HG03521 (cell line): ENCODE measurements around the gene FXYD2.
"Not testable (repeated sequence)": the region's sequence is repeated elsewhere in the genome, so short reads cannot be mapped to it uniquely, and the experiment has no call there.

Experiments used
- ATAC-seq: cut with Tn5 transposase; IDR thresholded peaks from one replicate; pipeline ENCODE4 v1.9.1; 2021; ENCODE audit warnings: mild to moderate bottlenecking, moderate library complexity; ENCODE audit not compliant: unreplicated experiment

The FXYD2 gene

DNA sequence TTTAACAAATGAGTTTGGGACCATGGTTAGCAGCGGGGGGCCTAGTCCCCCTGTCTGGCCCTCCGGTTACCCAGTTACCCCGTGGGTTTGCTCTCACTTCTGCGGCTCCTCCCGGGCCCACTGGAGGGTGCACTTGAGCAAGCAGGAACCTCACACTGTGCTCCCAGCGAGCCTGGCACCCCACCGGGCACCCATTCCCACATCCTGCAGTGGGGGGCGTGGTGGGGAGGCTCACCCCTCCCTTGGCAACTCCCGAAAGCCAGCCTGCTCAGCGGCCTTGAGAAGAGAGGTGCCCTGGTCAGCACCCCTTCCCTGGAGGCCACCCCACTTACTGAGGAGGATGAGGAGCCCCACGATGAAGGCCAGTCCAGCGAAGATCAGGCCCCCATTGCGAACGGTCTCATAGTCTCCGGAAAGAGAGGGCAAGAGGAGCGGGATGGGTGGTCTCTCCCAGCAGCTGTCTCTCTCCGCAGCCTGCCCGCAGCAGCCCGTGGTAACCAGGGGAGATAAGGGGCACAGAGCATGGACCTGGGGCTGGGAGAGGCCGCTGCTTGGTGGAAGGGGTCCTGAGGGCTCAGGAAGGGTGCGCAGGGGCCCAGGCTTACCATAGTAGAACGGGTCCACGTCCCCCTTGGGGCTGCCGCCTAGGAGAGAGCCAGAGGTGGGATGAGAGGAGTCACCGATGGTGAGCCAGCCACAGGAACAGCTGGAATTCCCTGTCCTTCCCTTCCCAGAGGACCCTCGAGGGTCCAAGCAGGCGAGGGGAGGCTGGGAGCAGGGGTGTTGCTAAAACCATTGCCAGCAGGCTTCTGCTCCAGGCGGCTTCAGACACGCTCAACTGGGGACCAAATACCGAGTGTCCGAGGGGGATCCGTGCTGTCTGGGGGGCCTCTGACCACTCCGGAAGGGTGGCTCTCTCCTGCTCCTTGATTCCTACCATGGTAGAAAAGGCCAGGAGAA lies 2.2 kb downstream of the FXYD2 start:
- no peak for ATAC-seq

- ATAC-seq, result no peak
Observed at GRCh38 chr11:117821431-117821830, 3.1 kb downstream of the FXYD2 start.

- ATAC-seq, result no peak
Observed at GRCh38 chr11:117820516-117820915, 4.0 kb downstream of the FXYD2 start.

DNA sequence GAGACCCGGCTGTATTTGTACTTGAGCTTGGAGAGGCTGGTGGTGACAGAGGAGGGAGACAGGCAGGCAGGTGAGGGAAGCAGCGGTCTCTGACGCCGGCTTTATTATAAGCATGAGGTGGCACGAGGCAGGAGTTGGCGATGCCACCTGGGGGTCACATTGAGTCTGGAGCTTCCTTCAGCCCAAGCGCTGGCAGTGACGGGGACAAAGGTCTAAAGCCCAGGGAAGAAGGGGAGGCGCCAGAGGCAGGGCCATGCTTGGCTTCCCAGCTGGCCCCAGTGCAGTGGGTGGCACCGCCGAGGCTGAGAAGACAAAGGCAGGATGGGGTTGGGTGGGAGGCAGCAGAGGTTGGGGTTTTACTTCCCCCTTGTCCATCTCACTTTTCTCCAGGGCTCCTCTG lies 4.5 kb downstream of the FXYD2 start:
- no peak for ATAC-seq

- no peak for ATAC-seq
Observed at GRCh38 chr11:117819096-117820040, 5.2 kb downstream of the FXYD2 start.

DNA sequence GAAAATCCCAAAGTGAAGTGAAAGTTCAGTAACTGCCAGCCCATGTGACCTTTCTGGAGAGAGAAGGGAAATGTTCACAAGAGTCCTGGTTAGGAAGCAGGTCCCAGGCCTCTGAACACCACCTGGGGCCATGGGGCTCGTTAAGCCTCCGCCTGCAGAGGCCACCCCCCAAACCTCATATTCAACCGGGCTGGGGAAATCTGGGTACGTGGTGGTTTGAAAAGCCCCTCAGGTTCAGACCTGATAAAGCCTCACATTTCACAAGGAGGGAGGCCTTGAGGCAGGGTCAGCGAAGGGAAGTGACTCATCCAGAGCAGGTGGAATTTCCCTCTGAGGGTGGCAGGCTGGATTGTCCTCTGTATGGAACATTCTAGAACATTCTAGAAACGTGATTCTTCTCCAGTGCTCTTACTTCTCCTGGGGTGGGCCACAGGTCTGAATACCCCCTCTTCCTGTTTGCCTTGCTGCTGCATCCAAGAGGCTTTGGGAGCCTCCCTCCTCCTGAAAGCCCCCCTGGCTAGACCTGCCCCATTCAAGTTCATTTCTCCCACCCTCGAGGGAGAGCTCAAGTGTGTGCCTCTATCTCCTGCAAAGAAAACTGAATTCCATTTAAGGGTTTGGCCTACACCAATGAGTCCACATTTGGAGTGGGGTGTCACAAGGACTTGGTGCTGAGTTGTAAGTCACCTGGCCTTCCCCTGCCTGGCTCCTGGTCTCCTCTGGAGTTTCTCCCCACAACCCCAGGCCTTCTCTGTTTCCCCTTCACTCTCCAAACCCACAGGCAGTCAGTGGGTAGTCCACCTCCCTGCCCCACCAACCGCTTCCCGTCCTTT lies 6.3 kb downstream of the FXYD2 start:
- no peak for ATAC-seq

GRCh38 chr11:117817368-117818040 lies 7.0 kb downstream of the FXYD2 start:
- no peak for ATAC-seq

- ATAC-seq, result no peak
Observed at GRCh38 chr11:117816846-117817367, 7.6 kb downstream of the FXYD2 start.

GRCh38 chr11:117816151-117816741 lies 8.3 kb downstream of the FXYD2 start:
- no peak for ATAC-seq

DNA sequence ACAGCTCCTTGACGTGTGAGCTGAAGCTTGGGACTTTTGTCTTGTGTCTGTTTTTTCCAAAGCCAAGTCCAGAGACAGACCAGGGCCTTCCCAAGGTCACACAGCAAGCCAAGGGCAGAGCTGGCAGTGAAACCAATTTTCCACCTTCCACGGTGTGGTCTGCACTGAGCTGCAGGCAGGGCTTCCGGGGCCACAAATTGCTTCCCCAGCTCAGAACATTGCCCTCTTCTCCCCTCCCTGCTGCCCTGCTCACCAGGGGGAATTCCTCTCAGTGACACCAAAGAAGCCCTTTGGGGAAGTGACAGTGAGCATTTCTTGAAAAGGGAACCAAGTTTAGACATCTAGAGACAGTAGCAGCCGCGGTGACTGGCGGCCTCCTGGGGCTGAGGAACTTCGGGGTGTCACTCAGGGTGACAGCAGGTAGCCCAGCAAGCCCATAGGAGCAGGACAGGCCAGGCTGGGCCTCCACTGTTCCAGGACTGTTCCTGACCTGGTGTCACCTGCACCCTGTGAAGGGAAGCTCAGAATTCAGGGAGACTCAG lies 9.2 kb downstream of the FXYD2 start:
- ATAC-seq, result peak; percentile 60

DNA sequence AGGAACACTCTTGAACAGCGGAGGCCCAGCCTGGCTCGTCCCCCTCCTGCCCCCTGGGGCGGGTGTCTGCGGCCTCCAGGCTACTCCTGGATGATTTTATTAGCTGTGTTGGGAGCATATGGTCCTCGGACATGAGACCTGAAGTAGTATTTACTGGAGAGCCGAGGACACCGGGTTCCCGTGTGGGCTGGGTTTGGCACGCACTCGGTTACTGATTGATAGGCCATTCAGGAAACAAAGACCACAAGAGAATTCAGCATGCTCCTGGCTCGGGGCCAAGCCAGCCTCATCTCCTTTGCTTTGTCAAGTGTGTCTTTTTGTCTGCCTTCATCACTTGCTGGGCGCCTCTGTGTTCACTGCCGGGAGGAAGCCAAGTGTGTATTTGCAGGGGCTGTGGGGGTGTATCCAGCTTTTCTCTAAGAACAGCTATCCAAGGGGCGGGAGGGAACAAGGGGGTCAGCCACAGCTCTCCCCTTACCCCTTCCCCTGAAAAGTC lies 9.7 kb downstream of the FXYD2 start:
- ATAC-seq, result peak; percentile 33

GRCh38 chr11:117814204-117814765 lies 10.3 kb downstream of the FXYD2 start:
- peak; percentile 7 for ATAC-seq

DNA sequence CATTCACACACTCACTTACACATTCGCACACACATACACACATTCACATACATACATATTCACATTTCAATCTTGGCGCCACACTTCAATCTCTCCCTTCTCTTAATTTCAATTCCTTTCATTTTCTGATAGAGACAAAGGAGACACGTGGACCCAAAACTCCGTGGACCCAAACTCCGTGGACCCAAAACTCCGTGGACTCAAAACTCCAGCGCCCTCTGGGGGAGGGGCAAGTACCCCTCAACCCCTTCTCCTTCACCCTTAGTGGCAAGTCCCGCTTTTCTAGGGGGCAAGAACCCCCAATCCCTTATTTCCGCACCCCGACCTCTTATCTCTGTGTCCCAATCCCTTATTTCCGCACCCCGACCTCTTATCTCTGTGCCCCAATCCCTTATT lies 14.5 kb downstream of the FXYD2 start:
- ATAC-seq, result not testable (repeated sequence)

- no peak for ATAC-seq
Observed at GRCh38 chr11:117809236-117810055, 15.1 kb downstream of the FXYD2 start.

DNA sequence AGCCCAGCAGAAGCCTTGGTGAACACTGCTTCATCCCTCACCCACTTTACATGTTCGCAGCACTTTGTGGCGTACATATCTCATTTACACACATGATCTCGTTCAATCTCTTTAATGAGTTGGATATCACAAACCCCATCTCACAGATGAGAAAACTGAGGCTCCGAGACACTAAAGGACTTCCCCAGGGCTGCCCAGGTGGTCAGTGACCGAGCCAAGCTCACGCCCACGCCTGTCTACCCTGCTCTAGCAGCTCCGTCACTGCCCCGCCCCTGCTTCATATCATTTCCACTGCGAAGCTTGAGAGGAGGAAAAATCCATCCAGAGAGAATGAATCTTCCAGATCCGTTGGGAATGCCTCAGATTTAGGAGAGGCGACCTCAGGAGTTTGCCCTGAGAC lies 15.8 kb downstream of the FXYD2 start:
- ATAC-seq, result no peak

DNA sequence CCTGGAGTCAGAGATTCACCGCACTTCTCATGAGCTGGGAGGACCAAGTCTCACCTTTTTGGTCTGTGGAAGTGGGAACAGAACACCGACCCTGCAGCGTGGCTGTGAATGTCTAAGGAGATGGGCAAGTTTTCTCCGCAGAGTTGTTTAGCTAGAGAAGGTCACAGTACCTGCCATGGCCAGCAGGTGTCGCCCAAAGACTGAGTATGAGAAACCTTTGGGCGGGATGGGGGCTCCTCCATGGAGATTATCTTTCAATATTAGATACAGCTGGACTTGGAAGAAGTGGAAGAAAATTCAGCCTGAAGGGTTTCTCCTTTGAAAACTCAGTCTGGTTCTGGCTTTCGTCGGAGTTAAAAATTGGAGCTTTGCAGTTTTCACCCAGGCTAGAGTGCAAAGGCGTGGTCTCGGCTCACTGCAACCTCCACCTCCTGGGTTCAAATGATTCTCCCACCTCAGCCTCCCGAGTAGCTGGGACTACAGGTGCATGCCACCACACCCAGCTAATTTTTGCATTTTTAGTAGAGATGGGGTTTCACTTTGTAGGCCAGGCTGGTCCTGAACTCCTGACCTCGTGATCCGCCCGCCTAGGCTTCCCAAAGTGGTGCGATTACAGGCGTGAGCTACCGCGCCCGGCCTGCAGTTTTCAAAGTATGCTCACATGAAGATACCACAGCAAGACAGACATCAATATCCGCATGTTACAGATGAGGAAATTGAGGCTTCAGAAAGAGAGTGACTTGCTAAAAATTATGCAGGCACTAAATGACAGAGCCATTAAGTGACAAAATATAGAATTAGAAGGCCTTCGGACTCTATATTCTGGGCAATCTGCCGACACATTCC lies 16.8 kb downstream of the FXYD2 start:
- no peak for ATAC-seq

DNA sequence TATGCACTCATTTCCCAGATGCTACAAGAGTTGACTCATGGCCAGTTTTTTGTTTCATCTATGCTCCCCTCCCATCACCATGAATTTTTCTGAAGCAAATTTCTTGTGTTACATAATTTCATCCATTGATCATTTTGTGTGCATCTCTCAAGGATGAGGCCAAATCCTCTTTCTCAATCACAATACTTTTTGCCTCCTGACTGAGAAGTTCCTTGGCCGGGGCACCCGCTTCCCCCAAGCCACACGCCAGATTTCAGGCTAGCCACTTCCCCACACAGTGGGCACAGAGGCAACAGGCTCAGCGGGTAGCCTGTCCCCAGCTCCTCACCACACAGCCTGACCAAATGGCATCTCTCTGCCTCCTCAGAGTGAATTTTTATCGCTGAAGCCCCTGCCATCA lies 17.7 kb downstream of the FXYD2 start:
- no peak for ATAC-seq
